NCI-H2227 treated with DMSO at 0.1 percent for 48 hours (cell line): ENCODE measurements around the gene MDH1.
A peak's percentile ranks its signal among the peaks of the same experiment; 100 is the strongest.
"Not testable (repeated sequence)": the region's sequence is repeated elsewhere in the genome, so short reads cannot be mapped to it uniquely, and the experiment has no call there.

ENCODE experiments used
- DNase-seq: peaks from one replicate; lab custom pipeline; 2025; lab: John Stamatoyannopoulos, UW

The MDH1 gene

DNA sequence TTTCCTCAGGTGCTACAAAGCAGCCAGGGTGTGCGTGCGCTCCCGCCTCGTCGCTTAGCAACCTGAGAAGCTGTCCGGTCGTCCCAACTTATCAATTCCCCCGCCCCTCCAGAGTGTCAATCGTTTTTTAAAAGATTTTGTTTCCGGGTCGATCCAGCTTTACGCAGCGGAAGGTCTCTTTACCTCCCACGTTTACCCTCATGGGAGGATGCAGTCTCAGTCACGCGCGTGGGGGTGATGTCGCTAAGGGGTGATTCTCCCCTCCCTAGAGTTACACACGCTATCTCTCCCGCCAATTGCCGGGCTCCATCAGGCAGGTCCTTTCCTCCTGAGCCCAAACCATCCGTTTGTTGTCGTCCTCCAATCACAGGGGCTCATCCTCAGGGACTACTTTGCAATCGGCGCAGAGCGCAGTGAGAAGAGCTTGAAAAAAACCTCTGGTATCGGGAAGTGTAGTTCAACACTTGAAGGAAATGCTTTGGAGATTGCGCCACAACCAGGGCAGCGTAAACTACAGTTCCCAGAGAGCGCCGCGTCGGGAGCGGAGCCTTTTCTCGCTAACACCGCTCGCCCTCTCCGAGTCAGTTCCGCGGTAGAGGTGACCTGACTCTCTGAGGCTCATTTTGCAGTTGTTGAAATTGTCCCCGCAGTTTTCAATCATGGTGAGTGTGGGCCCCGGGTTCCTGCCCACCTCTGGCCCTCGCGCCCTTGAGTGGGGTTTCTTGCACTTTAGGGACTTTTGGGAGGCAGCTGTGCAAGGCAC, at the start of gene MDH1, which contains the start of gene WDPCP:
MDH1 (plus strand) TSS at position 579 of the 763 bp plus-strand sequence; CDS start at position 660, 81 bp downstream.
WDPCP (minus strand) TSS at position 93 of the 763 bp plus-strand sequence. CDS start 206 bp downstream, outside the sequence.
- peak; percentile 99 for DNase-seq

DNA sequence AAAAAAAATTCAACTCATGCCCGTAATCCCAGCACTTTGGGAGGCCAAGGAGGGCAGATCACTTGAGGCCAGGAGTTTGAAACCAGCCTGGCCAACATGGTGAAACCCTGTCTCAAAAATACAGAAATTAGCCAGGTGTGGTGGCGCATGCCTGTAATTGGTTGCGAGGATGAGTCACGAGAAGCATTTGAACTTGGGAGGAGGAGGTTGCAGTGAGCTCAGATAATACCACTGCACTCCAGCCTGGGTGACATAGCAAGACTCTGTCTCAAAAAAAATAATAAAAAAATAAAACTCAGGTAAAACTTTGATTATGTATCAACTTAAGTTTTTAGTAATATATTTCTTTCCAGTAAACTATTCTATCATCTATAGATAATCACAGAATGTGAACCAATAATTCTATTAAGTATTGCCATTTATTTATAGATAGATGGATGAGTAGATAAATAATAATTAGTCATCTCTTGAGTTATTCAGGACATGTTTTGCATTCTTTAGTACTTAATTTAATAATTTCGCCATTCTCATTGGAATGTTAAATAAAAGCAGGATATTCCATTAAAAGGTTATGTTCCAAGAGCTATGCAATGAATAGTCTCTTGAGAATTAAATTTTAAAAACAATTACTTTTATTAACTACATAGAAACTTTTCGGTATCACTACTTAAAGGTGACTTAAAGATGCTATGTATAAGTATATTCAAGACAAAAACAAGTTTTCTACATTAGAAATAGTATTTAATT, 49.2 kb upstream of the MDH1 start:
- DNase-seq = no peak

DNA sequence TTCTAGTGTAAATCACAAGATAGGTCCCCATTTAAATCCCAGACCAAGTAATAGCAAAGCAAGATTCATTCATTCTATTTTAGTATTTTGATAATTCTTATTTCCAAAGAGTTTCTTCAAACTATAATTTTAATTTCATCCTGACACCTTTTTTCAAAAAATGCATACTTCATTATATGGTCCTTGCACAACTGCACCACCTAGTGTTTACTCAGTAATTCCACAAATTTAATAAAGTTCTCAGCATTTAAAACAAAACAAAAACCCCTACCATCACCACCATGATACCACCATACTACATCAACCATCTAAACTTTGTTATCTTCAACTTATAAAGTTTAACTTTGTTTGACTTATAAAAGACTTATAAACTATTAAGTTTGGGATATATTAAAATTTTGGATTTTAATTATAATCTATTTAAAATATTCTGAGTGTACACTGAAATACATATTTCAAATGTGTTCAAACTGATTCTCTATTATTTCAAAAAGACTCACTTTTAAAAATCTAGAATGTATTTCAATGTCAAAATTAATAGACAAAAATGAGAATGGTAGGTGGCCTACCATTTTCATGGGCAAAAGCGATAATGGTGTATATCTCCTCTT, 44.6 kb upstream of the MDH1 start:
- DNase-seq = no peak

GRCh38 chr2:63545023-63545422, 43.7 kb upstream of the MDH1 start:
- no peak for DNase-seq

DNA sequence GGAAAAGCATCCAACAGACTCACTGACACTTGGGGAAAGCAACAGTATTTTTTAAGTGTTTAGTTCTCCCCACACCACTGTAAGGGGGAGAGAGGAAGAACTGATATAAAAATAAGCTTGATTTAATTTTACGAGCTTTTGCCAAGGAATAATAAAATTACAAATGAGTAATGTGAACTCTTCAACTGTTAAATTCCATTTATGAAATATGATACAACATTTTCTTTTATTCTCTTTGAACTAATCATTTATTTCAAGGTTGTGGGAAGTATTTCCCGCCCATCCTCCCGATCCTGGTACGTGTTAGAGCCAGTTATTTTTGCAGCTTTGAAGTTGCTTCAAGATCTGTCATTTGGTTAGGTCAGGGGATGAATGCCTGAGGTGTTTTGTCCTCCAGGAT, 35.7 kb upstream of the MDH1 start:
- no peak for DNase-seq

DNA sequence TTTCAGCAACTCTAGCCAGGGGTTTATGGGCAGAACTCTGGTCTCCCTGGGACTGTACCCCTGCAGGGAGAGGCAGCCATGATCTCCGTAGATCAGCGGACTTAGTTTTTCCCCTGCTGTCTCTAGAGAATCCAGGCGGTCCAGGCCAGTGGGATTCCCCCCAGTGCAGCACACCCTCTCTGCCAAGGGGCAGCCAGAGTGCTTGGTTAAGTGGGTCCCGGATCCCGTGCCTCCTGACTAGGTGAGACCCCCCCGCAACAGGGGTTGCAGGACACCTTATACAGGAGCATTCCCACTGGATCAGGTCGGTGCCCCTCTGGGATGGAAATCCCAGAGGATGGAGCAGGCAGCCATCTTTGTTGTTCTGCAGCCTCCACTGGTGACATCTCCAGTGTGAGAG, 33.5 kb upstream of the MDH1 start:
- no peak for DNase-seq

- DNase-seq = no peak
These were observed 32.8 kb upstream of the MDH1 start for GRCh38 chr2:63555931-63556330.

DNA sequence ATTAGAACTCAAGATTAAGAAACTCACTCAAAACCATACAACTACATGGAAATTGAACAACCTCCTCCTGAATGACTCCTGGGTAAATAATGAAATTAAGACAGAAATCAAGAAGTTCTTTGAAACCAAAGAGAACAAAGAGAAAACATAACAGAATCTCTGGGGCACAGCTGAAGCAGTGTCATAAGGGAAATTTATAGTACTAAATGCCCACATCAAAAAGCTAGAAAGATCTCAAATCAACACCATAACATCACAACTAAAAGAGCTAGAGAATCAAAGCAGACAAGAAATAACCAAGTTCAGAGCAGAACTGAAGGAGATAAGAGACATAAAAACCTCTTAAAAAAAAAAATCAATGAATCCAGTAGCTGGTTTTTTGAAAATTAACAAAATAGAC, 30.9 kb upstream of the MDH1 start:
- not testable (repeated sequence) for DNase-seq

DNA sequence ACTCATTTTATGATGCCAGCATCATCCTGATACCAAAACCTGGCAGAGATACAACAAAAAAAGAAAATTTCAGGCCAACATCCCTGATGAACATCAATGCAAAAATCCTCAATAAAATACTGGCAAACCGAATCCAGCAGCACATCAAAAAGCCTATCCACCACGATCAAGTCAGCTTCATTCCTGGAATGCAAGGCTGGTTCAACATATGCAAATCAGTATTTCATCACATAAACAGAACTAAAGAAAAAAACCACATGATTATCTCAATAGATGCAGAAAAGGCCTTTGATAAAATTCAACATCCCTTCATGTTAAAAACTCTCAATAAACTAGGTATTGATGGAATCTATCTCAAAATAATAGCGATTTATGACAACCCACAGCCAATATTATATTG, 29.8 kb upstream of the MDH1 start:
- not testable (repeated sequence) for DNase-seq

- DNase-seq = no peak
These were observed 26.0 kb upstream of the MDH1 start for GRCh38 chr2:63562751-63563150.

DNA sequence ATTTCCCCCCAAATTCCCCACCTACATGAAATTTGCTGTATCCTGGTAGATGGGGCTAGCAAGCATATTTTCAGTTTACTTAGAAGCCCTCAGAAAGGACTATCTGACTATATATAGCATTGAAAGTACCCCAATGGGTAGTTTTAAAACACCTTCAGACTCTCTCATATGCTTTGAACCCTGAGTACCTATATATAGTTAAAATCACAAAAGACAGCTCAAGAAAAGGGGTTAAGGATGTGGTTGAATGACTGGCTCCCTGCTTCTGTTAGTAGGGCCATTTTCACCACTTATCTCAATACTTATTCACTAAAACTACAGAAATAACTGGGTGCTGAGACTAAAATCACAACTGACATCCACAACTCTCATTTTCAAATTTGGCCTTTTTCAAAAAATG, 19.0 kb upstream of the MDH1 start:
- no peak for DNase-seq

GRCh38 chr2:63571291-63571690, 17.5 kb upstream of the MDH1 start:
- DNase-seq = no peak

GRCh38 chr2:63572001-63572400, 16.8 kb upstream of the MDH1 start:
- no peak for DNase-seq

GRCh38 chr2:63573026-63573425, 15.7 kb upstream of the MDH1 start:
- not testable (repeated sequence) for DNase-seq

DNA sequence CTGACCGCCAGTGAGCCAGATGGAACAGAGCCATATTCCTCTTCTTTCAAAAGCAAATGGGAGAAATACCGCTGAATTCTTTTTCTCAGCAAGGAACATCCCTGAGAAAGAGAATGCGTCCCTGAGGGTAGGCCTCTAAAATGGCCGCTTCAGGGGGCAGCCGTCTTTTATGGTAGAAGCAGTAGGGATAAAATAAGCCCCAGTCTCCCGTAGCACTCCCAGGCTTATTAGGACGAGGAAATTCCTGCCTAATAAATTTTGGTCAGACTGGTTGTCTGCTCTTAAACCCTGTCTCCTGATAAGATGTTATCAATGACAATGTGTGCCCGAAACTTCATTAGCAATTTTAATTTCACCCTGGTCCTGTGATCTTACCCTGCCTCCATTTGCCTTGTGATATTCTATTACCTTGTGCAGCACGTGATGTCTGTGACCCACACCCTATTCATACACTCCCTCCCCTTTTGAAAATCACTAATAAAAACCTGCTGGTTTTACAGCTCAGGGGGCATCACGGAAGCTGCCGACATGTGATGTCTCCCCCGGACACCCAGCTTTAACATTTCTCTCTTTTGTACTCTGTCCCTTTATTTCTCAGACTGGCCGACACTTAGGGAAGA, 14.9 kb upstream of the MDH1 start:
- DNase-seq = not testable (repeated sequence)

- DNase-seq = no peak
These were observed 12.2 kb upstream of the MDH1 start for GRCh38 chr2:63576546-63576945.

DNA sequence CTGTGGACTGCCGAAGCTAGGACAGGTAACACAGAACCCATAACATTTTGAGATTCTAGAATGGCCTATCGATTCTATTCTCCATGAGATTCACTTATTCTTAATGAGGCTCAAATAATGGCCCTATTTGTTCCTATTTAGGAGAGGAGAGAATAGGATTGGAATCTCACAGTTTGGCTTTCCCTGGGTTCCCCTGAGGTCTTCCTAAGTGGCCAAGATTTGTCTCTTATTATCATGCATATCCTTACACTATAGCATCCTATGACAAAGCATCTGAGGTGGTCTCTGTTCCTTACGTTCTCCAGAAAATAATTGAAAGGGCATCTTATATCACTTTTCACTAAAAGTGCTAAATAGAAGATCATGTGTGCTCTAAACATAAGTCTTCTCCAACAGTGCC, 10.0 kb upstream of the MDH1 start:
- DNase-seq = no peak

- DNase-seq = no peak
These were observed 8.0 kb upstream of the MDH1 start for GRCh38 chr2:63580651-63581297.

DNA sequence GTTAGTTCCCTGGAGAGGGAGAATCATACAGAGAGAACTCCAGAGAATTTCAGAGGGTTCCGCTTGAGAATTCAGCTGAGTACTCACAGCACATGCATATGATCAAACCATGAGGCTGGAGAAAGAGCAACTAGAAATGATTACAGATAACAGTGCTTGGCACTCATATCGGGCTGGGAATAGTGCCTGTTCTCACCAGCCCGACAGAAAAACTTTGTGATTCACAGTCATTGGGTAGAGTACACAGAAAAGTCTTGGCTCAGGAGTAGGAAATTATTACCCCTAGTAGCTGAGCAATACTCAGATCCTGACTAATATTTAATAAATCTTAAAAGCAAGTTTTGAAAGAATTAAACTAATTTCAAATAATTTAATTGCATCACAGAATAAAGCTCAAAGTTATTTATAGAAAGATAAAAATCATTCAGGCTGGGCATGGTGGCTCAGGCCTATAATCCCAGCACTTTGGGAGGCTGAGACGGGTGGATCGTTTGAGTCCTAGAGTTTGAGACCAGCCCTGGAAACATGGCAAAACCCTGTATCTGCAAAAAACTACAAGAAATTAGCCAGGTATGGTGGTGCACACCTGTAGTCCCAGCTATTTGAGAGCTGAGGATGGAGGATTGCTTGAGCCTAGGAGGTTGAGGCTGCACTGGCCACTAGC, 7.3 kb upstream of the MDH1 start:
- DNase-seq = no peak

DNA sequence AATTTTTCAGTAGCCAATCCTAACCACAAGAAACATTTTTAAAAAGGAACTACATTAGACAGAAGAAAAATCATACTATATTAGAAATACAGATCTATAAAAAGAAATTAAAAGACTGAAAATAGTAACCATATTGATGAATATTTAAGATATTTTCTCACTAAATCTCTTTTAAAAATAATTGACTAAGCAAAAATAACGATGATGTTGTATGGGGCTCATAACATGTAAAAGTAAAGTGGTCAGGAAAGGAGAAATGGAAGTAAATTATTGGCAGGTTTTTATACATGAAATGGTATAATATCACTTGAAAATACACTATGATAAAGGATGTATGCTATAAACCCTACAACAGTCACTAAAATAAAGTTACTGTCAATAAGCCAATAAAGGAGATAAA, 5.9 kb upstream of the MDH1 start:
- no peak for DNase-seq

DNA sequence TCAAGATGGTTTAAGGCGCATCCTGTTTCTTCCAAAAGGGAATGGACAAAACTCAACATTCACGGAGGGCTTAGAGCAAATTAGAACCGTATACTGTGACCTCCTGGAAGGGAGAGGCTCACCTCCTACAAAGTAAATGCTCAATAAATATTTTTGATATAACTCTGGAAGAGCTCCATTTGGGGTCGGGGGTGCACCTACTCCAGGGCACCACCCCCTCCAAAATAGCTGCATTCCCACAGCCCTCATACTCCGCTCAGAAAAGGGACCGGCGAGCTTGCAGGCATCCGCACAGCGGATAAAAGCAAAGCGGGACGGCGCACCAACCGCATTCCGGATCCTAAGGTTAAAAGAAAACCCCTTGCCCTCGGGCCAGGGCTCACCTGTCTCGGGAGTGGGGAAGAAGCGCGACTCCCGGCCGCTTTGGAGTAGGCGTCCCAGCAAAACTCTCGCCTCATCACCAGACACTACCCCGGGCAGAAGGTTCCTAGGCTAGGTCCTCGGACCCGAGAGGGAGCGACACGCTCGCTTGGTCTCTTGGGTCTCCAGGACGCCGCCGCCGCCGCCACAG, 864 bp upstream of the MDH1 start:
- DNase-seq = no peak
